ENCODE measurements around the gene CCDC138. TPM values are rescaled to one million over a fixed set of nuclear protein-coding genes. Genes with fewer than 3 reads are reported as not detected.
A peak's percentile ranks its signal among the peaks of the same experiment; 100 is the strongest.
"Not testable (repeated sequence)": the region's sequence is repeated elsewhere in the genome, so short reads cannot be mapped to it uniquely, and the experiment has no call there.

CCDC138 gene, protein sequence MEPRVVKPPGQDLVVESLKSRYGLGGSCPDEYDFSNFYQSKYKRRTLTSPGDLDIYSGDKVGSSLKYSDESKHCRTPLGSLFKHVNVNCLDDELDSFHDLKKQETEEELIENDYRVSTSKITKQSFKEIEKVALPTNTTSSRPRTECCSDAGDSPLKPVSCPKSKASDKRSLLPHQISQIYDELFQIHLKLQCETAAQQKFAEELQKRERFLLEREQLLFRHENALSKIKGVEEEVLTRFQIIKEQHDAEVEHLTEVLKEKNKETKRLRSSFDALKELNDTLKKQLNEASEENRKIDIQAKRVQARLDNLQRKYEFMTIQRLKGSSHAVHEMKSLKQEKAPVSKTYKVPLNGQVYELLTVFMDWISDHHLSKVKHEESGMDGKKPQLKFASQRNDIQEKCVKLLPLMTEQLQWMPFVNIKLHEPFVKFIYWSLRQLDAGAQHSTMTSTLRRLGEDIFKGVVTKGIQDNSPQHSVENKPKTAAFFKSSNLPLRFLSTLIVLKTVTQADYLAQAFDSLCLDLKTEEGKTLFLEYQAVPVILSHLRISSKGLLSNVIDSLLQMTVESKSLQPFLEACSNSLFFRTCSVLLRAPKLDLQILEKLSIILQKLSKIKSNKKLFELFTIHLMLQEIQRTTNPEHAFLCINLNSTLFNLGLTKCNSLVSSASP
- 1.9 TPM for total RNA-seq
- long read RNA-seq, partial matches to known transcripts = 0 of 2 reads
- long read RNA-seq, other reads (novel, unspliced or antisense) = 2 of 2 reads

DNA sequence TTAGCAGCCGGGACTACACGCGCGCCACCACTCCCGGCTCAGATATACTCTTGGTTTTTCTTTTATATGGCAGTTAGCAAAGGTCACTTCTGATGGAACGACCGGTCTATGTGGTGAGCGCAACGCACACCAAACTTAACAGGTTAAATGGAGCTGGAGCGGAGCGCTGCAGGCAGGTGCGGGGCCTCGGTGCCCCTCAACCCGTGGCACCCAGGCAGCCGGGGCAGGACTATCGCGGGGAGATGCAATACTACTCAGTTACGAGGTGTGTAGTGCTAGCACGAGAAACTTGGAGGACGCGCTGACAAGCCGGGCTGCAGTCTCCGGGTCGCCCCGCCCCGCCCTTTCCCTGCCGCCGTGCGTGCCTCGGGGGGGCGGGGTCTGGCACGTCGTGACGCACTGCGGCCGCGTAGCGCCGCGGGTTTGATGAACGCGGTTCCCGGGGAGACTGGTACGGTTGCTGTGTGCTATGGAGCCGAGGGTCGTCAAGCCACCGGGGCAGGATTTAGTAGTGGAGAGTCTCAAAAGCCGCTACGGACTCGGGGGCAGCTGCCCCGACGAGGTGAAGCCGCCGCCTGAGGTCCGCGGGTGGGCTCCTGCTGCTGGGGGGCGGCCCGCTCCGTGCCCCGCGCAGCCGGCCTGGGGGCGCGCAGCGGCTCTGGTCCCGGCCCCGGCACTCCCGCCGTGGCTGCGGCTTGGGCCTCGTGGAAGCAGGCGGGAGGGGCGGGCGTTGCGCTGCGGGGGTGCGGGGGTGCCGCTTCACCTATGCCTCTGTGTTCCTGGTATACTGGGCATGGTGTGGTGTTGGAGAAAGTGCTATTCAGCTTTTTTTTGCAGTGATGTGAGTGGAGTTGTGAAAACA lies at the start of gene CCDC138:
CCDC138 (plus strand) TSS at position 418 of the 862 bp plus-strand sequence; CDS start at position 470, 52 bp downstream.
- peak; percentile 94 for DNase-seq
- ATAC-seq = peak; percentile 99
- intact Hi-C loops (cut with micrococcal nuclease) = no loop called here

DNA sequence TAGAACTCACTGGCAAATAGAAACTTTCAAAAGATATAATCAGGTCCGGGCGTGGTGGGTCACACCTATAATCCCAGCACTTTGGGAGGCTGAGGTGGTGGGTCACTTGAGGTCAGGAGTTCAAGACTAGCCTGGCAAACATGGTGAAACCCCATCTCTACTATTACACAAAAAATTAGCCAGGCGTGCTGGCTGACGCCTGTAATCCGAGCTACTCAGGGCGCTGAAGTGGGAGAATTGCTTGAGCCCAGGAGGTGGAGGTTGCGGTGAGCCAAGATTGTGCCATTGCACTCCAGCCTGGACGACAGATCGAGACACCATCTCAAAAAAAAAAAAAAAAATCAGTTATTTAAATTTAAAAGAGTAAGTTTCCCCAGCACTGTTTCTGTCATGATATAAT lies 28.6 kb upstream of the CCDC138 start:
- intact Hi-C loops (cut with micrococcal nuclease); ATAC-seq; DNase-seq: not testable (repeated sequence)

DNA sequence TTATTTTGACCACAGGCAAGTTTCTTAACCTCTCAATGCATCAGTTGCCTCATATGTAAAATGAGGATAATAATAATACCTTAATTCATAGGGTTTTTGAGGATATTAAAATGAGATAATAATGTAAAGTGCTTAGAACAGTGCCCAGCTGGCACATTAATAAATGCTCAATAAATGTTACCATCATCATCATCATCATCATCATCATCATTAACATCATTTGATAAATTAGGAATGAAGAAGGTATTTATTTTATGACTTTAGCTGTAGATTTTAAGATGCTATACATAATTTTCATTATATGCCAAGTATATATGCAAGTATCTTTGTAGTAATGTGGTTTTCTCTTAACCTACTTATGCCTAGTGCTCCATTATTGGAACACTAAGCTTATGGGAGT lies 24.0 kb upstream of the CCDC138 start:
- intact Hi-C loops (cut with micrococcal nuclease); ATAC-seq; DNase-seq: not testable (repeated sequence)

DNA sequence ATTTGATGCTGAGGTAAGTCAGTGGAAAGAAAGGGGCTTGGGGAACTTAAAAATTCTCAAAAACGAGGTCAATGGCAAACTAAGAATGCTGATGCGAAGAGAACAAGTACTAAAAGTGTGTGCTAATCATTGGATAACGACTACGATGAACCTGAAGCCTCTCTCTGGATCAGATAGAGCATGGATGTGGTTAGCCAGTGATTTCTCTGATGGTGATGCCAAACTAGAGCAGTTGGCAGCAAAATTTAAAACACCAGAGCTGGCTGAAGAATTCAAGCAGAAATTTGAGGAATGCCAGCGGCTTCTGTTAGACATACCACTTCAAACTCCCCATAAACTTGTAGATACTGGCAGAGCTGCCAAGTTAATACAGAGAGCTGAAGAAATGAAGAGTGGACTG lies 19.9 kb upstream of the CCDC138 start:
- DNase-seq; intact Hi-C loops (cut with micrococcal nuclease); ATAC-seq: not testable (repeated sequence)

DNA sequence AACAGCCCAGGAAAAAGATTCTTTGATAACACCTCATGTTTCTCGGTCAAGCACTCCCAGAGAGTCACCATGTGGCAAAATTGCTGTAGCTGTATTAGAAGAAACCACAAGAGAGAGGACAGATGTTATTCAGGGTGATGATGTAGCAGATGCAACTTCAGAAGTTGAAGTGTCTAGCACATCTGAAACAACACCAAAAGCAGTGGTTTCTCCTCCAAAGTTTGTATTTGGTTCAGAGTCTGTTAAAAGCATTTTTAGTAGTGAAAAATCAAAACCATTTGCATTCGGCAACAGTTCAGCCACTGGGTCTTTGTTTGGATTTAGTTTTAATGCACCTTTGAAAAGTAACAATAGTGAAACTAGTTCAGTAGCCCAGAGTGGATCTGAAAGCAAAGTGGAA lies 18.7 kb upstream of the CCDC138 start:
- ATAC-seq; intact Hi-C loops (cut with micrococcal nuclease); DNase-seq: not testable (repeated sequence)

DNA sequence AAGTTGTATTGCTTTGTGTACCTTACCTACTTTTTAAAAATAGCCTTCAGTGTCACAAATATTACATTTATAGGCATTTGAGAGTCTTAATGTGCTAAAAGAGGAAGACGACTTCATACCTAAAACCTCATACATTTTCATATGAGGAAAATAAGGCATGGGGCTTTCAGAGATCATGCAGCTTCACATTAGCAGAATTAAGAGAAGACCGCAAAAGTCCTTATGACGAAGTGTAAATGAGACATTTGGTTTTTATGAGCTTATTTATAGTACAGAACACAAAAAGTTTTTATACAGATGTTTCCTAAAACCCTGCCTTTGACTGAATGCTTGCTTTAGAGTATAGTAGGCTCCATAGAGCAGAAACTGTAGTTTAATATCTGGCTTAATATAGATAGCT lies 10.1 kb upstream of the CCDC138 start:
- no peak for DNase-seq
- intact Hi-C loops (cut with micrococcal nuclease) = no loop called here
- no peak for ATAC-seq

DNA sequence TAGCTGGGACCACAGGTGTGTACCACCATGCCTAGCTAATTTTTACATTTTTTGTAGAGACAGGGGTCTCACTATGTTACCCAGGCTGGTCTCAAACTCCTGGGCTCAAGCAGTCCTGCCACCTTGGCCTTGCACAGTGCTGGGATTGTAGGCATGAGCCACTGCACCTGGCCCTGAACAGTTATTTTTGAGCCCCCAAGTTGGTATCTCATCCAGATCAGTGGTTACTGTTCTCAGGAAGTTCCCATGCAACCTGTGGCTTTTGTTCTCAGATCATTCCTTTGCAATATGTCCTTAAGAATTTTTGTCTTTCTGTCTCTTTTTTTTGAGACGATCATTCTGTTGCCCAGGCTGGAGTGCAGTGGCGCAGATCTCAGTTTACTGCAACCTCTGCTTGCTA lies 7.7 kb upstream of the CCDC138 start:
- intact Hi-C loops (cut with micrococcal nuclease) = no loop called here
- ATAC-seq (no peak), DNase-seq (no peak)

DNA sequence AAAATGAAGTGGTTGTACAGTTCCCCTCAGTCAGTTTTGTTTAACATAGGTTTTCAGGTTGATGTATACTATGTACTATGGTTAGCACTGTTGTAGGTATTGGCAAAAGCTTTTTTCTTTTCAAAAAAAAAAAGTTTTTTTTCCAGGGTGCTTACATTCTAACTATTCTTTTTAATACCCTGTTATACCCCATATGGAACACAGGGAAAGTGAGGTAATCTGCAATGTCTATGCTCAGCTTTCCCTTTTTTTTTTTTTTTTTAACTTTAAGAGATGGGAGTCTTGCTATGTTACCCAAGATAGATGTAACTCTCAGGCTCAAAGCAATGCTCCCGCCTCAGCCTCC lies 590 bp upstream of the CCDC138 start:
- intact Hi-C loops (cut with micrococcal nuclease) = no loop called here
- no peak for ATAC-seq
- DNase-seq = no peak

DNA sequence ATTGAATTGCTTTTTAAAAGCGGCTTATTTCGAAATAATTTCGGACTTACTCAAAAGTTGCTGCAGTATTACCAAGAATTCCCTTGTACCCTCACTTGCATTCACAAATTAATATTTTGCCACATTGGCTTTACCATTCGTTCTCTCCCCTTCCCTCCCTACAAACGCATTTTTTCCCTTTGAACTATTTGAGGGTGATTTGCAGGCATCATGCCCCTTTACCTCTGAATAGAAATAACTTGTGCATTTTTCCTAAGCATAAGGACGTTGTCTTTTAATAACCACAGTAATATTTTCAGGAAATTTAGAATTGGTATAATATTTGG lies 608 bp downstream of the CCDC138 start:
- intact Hi-C loops (cut with micrococcal nuclease) = no loop called here
- DNase-seq = no peak

DNA sequence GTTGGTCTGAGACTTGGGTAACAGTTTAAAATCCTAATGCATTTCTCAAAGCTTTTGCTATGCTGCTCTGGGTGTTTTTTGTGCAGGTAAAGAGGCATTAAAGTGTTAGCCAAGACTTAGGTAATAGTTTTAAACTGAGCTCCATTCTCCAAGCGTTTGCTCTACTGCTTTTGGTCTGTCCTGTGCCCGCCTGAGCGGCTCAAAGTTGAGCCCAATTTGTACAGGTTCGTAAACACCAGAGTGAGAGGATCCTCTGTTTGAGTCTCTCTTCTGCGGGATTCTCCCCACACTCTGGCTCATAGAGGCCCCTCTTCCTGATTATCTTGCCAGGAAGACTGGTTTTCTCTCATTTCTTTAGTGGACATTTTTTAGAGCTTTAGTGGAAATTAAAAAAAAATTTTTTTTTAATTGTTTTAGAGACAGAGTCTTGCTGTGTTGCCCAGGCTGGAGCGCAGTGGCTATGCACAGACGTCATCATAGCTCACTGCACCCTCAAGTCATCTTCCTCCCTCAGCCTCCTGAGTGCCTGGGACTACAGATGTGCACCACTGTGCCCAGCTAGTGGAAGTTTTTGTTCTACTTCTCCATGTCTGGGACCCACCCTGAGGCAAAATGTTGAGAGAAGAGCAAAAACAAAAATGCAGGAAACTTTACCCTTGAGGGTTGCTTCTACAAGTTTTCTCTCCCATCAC lies 16.6 kb downstream of the CCDC138 start:
- no peak for ATAC-seq
- intact Hi-C loops (cut with micrococcal nuclease) = no loop called here
- no peak for DNase-seq

More for the DNA sequence above, 608 bp downstream of the CCDC138 start:
- ATAC-seq = no peak

DNA sequence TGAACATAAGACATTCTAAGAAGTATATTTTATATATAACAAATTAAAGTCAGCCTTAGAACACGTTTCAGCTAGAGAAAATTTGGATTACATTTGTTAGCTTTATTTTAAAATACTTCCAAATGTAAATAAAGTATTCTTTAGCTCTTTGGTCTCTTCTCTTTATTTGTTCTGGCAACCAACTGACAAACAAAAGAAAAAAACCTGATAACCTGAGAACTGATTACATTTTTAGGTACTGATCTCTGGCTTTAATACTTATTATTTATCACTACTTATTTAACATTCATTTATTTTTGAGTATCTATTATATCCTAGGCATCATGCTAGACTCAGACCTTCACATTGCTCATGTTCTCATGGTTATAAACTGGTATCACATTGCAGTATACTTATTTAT lies 18.5 kb downstream of the CCDC138 start:
- ATAC-seq (no peak), DNase-seq (no peak)
- intact Hi-C loops (cut with micrococcal nuclease) = no loop called here

DNA sequence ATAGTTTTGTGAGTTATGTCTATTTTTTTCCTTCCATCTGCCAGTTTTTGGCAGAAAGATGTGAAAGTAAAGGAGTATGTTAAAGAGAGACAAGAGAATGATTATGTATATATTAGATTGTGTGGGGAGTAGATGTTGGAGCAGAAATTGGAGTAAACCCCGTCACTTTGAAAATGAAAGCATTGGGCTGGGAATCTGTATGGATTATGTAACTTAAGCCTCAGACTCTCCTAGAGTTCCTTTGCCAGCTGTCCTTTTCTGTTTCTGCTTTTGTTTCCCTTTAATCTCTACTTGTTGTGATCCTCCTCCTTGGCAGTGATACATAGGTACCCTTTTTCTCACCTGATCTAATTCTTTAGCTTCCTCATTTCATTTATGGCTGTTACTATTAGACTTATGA lies 19.2 kb downstream of the CCDC138 start:
- intact Hi-C loops (cut with micrococcal nuclease) = no loop called here
- DNase-seq (no peak), ATAC-seq (no peak)

DNA sequence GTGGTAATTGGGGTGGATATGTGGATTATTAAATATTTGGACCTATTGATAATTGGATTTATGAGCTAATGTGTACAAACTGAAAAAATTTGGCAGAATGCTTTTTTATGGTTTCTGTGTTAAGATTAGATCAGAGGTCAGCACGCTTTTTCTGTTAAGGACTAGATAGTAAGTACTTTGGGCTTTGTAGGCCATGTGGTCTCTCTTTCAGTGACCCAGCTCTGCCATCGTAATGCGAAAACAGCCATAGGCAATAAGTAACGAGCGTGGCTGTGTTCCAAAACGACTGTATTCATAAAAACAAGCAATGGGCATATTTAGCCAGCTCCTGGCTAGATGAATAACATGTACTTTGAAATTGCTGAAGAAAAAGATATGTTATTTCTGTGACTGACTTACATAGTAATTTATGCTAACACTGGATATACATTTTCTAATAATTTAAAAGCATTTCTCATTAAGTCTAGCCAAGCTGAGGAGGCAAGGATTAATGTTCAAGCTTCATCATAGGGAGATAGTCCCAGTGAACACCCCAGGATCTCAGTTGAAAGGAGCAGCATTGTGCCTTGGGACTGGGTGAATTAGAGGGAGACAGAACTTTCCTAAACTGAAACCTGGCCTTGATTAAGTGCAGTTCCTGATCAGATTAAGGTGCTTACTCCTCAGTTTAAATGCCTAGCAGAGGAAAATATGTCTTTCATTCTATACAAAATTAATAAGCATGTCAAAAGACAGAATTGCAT lies 20.0 kb downstream of the CCDC138 start:
- intact Hi-C loops (cut with micrococcal nuclease) = no loop called here
- ATAC-seq (no peak), DNase-seq (no peak)

DNA sequence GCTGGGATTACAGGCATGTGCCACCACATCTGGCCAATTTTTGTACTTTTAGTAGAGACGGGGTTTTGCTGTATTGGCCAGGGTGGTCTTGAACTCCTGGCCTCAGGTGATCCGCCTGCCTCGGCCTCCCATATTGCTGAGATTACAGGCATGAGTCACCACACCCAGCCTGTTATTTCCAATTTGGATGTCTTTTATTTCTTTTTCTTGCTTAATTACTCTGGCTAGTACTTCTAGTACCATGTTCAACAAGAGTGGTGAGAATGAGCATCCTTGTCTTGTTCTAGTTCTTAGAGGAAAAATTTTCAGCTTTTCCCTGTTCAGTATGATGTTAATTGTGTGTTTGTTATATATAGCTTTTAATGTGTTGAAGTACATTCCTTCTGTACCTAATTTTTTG lies 23.4 kb downstream of the CCDC138 start:
- DNase-seq = no peak
- ATAC-seq = no peak
- intact Hi-C loops (cut with micrococcal nuclease) = no loop called here

DNA sequence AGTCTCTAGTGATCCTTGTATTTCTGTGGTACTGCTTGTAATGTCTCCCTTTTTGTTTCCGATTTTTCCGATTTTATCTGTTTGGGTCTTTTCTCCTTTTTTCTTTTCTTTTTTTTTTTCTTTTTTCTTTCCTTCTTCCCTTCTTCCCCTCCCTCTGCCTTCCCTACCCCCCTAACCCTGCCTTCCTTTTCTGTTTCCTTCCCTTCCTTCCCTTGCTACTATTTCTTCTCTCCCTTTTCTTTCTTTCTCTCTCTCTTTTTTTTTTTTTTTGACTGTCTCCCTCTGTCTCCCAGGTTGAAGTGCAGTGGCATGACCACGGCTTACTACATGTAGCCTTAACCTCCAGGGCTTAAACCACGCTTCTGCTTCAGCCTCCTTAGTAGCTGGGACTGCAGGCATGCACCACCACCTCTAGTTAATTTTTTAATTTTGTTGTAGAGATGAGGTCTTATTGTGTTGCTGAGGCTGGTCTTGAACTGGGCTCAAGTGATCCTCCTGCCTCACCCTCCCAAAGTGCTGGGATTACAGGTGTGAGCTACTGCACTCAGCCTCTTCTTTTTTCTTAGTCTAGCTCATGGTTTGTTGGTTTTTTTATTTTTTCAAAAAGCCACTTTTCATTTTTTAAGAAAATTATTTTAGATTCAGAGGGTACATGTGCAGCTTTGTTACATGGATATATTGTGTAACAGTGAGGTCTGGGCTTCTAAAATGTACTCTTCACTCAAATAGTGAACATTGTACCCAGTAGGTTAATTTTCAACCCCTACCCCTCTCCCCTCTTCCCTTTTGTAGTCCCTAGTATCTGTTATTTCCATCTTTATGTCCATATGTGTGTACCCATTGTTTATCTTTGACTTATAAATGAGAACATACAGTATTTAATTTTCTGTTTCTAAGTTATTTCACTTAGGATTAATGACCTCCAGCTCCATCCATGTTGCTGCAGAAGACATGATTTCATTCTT lies 24.7 kb downstream of the CCDC138 start:
- intact Hi-C loops (cut with micrococcal nuclease) = no loop called here
- DNase-seq = no peak

DNA sequence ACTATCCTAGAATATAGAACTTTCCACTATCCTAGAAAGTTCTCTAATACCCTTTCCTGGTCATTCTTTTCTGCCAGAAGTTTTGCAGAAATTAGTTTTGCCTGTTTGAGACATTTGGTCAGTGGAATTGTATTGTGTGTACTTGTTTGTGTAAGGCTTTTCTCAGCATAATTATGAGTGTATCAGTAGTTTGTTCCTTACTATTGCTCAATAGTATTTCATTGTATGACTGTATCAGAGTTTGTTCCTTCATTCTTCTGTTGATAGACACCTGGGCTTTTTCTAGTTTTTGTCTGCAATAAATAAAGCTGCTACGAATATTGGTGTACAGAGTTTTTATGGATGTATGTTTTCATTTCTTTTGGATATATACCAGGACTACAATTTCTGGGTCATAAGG lies 27.2 kb downstream of the CCDC138 start:
- ATAC-seq (no peak), DNase-seq (no peak)
- intact Hi-C loops (cut with micrococcal nuclease) = no loop called here

More for the DNA sequence above, 24.7 kb downstream of the CCDC138 start:
- ATAC-seq = no peak

DNA sequence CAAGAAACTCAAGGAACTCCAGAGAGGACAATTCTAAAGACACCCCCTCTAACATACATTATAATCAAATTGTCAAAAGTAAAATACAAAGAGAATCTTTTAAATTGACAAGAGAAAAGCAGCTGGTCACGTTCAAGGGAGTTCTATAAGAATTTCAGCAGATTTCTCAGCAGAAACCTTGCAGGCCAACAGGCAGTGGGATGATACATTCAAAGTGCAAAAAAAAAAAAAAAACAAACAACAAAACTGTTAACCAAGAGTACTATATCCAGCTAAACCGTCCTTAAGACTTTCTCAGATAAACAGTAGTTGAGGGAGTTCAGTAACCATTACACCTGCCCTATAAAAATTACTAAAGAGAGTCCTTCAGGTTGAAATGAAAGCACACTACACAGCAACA lies 33.9 kb downstream of the CCDC138 start:
- ATAC-seq = no peak
- DNase-seq = no peak
- intact Hi-C loops (cut with micrococcal nuclease) = no loop called here

Data from left ventricle myocardium superior (tissue), 1 donor.